ENCODE results near the gene LSS.

Gene LSS

DNA sequence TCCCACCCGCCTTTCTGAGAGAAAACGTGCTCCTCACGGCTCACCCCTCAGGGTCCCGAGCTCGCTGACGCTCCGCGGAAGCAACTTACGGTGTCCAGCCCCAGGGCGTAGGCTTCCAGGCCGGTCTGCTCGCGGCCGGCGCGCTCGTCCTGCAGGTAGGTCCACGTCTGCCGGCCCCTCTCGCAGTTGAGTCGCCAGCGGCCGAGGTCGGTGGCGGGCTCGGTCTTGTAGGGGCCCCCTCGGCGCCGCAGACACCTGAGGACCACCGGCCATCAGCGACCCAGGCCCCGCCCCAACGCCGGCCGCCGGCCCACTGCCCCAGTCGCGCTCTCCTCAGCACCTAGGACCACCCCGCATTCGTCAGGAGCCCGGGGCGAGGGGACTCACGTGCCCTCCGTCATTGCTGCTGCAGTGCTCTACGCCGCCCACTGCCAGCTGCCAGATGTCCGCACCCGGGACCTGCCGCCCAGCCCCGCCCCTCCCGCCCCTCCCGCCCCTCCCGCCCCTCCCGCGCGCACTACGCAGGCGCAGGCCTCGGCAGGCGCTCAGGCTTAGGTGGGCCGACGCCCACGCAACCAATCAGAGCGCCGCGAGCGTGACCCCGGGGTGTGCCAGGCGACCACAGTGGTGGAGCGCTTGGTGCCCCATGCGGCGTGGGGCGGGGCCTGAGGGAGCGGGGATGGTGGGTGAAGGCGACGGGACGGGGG is at the start of gene LSS:
LSS (minus strand) TSS at position 430 of the 707 bp plus-strand sequence; CDS start at position 401, 29 bp downstream.
- TF ChIP-seq EGR1 (IDR thresholded peaks at IDR 0.05) (peak; percentile 93), CEBPB (IDR thresholded peaks at IDR 0.05) (no peak), TAF1 (IDR thresholded peaks at IDR 0.05; ENCODE audit: low read depth) (peak; percentile 67), EP300 (IDR thresholded peaks at IDR 0.05; ENCODE audit: borderline replicate concordance) (no peak), NFIC (IDR thresholded peaks at IDR 0.05) (no peak), CREB1 (IDR thresholded peaks at IDR 0.05; ENCODE audit: low read depth) (no peak), ZBTB7A (IDR thresholded peaks at IDR 0.05; ENCODE audit: low read depth) (peak; percentile 68), USF1 (IDR thresholded peaks at IDR 0.05) (peak; percentile 76), TCF12 (IDR thresholded peaks at IDR 0.05; ENCODE audit: low read depth) (peak; percentile 25; the same call in 1 of the 2 replicates)
- TF ChIP-seq, protein P1, sequence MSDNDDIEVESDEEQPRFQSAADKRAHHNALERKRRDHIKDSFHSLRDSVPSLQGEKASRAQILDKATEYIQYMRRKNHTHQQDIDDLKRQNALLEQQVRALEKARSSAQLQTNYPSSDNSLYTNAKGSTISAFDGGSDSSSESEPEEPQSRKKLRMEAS (IDR thresholded peaks at IDR 0.05), result peak; percentile 79
- TF ChIP-seq, protein P2, sequence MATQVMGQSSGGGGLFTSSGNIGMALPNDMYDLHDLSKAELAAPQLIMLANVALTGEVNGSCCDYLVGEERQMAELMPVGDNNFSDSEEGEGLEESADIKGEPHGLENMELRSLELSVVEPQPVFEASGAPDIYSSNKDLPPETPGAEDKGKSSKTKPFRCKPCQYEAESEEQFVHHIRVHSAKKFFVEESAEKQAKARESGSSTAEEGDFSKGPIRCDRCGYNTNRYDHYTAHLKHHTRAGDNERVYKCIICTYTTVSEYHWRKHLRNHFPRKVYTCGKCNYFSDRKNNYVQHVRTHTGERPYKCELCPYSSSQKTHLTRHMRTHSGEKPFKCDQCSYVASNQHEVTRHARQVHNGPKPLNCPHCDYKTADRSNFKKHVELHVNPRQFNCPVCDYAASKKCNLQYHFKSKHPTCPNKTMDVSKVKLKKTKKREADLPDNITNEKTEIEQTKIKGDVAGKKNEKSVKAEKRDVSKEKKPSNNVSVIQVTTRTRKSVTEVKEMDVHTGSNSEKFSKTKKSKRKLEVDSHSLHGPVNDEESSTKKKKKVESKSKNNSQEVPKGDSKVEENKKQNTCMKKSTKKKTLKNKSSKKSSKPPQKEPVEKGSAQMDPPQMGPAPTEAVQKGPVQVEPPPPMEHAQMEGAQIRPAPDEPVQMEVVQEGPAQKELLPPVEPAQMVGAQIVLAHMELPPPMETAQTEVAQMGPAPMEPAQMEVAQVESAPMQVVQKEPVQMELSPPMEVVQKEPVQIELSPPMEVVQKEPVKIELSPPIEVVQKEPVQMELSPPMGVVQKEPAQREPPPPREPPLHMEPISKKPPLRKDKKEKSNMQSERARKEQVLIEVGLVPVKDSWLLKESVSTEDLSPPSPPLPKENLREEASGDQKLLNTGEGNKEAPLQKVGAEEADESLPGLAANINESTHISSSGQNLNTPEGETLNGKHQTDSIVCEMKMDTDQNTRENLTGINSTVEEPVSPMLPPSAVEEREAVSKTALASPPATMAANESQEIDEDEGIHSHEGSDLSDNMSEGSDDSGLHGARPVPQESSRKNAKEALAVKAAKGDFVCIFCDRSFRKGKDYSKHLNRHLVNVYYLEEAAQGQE (IDR thresholded peaks at IDR 0.05; ENCODE audit: low read depth), result no peak

DNA sequence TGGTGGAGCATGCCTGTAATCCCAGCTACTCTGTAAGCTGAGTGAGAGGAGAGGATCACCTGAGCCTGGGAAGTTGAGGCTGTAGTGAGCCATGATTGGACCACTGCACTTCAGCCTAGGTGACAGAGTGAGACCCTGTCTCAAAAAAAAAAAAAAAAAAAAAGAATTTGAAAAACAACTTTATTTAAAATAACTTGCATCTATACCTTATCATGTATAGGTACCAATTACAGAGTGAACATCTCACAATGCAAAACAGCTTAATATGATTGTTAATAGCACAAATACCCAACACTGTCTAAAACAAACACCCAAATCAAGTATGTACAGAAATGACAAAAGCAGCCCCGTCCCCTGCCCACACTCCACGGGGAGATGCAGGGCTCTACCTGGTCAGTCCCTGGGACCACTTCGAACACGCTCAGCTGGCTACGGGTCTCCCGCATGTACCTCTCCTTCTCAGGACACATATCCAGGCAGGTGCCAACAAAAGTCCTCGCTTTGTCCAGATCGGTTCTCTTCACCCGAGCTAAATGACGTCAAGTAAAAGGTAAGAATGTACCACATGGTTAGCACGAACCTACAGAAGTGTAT is 46.3 kb upstream of the LSS start:
- TF ChIP-seq TAF1 (IDR thresholded peaks at IDR 0.05; ENCODE audit: low read depth) (no peak), NFIC (IDR thresholded peaks at IDR 0.05) (no peak), TEAD4 (IDR thresholded peaks at IDR 0.05) (no peak), FOXM1 (IDR thresholded peaks at IDR 0.05; ENCODE audit: borderline replicate concordance, low read depth) (no peak), YY1 (IDR thresholded peaks at IDR 0.05; ENCODE audit: low read depth) (no peak), CREB1 (IDR thresholded peaks at IDR 0.05; ENCODE audit: low read depth) (no peak)

- TF ChIP-seq YY1 (IDR thresholded peaks at IDR 0.05; ENCODE audit: low read depth) (no peak), EGR1 (IDR thresholded peaks at IDR 0.05) (no peak), EP300 (IDR thresholded peaks at IDR 0.05; ENCODE audit: borderline replicate concordance) (no peak), TAF1 (IDR thresholded peaks at IDR 0.05; ENCODE audit: low read depth) (no peak), NFIC (IDR thresholded peaks at IDR 0.05) (no peak), RAD21 (IDR thresholded peaks at IDR 0.05; ENCODE audit: low read depth) (no peak), TEAD4 (IDR thresholded peaks at IDR 0.05) (no peak), ZBTB7A (IDR thresholded peaks at IDR 0.05; ENCODE audit: low read depth) (no peak), FOXM1 (IDR thresholded peaks at IDR 0.05; ENCODE audit: borderline replicate concordance, low read depth) (no peak), TCF12 (IDR thresholded peaks at IDR 0.05; ENCODE audit: low read depth) (no peak), CREB1 (IDR thresholded peaks at IDR 0.05; ENCODE audit: low read depth) (no peak), USF1 (IDR thresholded peaks at IDR 0.05) (no peak), CEBPB (IDR thresholded peaks at IDR 0.05) (no peak)
- TF ChIP-seq, protein P1 (IDR thresholded peaks at IDR 0.05), result no peak
- TF ChIP-seq, protein P2 (IDR thresholded peaks at IDR 0.05; ENCODE audit: low read depth), result no peak
Observed at GRCh38 chr21:46273341-46273740, 44.8 kb upstream of the LSS start.

DNA sequence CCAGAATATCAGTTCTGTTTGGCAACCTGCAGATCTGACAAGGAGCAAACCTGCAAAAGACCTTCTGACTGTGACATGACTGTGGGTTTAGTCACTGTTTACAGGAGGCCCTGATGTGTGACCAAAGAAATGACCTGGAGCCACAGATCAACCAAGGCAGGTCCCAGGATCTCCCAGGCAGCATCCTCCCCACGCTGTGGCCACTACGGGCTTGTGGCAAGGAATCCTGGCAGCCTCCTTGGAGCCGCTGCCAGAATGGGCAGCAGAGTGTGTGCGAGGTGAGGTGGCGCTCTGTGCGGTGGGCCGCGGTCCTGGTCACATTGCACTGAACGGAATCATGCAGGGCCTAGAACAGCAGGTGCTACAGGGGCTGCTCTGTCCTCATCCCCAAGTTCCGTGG is 40.9 kb upstream of the LSS start:
- TF ChIP-seq RAD21 (IDR thresholded peaks at IDR 0.05; ENCODE audit: low read depth) (no peak), FOXM1 (IDR thresholded peaks at IDR 0.05; ENCODE audit: borderline replicate concordance, low read depth) (no peak), NFIC (IDR thresholded peaks at IDR 0.05) (no peak), CEBPB (IDR thresholded peaks at IDR 0.05) (no peak), CREB1 (IDR thresholded peaks at IDR 0.05; ENCODE audit: low read depth) (no peak), ZBTB7A (IDR thresholded peaks at IDR 0.05; ENCODE audit: low read depth) (no peak), EP300 (IDR thresholded peaks at IDR 0.05; ENCODE audit: borderline replicate concordance) (no peak), TCF12 (IDR thresholded peaks at IDR 0.05; ENCODE audit: low read depth) (no peak), TAF1 (IDR thresholded peaks at IDR 0.05; ENCODE audit: low read depth) (no peak), USF1 (IDR thresholded peaks at IDR 0.05) (no peak), TEAD4 (IDR thresholded peaks at IDR 0.05) (no peak), YY1 (IDR thresholded peaks at IDR 0.05; ENCODE audit: low read depth) (no peak), EGR1 (IDR thresholded peaks at IDR 0.05) (no peak)
- TF ChIP-seq, protein P1 (IDR thresholded peaks at IDR 0.05), result no peak
- TF ChIP-seq, protein P2 (IDR thresholded peaks at IDR 0.05; ENCODE audit: low read depth), result no peak
